ENCODE measurements around the gene ZSCAN20.

GRCh38 chr1:33515607-33516006 is 43.2 kb downstream of the ZSCAN20 start:
- TF ChIP-seq, protein P1, sequence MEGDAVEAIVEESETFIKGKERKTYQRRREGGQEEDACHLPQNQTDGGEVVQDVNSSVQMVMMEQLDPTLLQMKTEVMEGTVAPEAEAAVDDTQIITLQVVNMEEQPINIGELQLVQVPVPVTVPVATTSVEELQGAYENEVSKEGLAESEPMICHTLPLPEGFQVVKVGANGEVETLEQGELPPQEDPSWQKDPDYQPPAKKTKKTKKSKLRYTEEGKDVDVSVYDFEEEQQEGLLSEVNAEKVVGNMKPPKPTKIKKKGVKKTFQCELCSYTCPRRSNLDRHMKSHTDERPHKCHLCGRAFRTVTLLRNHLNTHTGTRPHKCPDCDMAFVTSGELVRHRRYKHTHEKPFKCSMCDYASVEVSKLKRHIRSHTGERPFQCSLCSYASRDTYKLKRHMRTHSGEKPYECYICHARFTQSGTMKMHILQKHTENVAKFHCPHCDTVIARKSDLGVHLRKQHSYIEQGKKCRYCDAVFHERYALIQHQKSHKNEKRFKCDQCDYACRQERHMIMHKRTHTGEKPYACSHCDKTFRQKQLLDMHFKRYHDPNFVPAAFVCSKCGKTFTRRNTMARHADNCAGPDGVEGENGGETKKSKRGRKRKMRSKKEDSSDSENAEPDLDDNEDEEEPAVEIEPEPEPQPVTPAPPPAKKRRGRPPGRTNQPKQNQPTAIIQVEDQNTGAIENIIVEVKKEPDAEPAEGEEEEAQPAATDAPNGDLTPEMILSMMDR (IDR thresholded peaks at IDR 0.05; ENCODE audit: borderline replicate concordance, extremely low read depth, low read length, poor library complexity, severe bottlenecking) = no peak
- TF ChIP-seq EZH2 (IDR thresholded peaks at IDR 0.05; ENCODE audit: borderline replicate concordance, low read depth, low read length, severe bottlenecking) = no peak

Data from DND-41 (cell line).